Ishikawa (cell line): ENCODE measurements around the gene SHQ1.

Source experiments
- CEBPB ChIP-seq: IDR thresholded peaks from 2 replicates; pipeline ENCODE4 v1.6.1; 2012
- CREB1 ChIP-seq: IDR thresholded peaks from 2 replicates; pipeline ENCODE4 v1.6.1; 2012; ENCODE audit warnings: low read depth
- EP300 ChIP-seq: IDR thresholded peaks from 2 replicates; pipeline ENCODE4 v1.6.1; 2012; ENCODE audit warnings: borderline replicate concordance
- FOXM1 ChIP-seq: IDR thresholded peaks from 2 replicates; pipeline ENCODE4 v1.6.1; 2012; ENCODE audit warnings: low read depth, borderline replicate concordance
- MAX ChIP-seq: IDR thresholded peaks from 2 replicates; pipeline ENCODE4 v1.6.1; 2012
- NFIC ChIP-seq: IDR thresholded peaks from 2 replicates; pipeline ENCODE4 v1.6.1; 2012
- RAD21 ChIP-seq: IDR thresholded peaks from 2 replicates; pipeline ENCODE4 v1.6.1; 2012; ENCODE audit warnings: low read depth
- REST ChIP-seq: IDR thresholded peaks from 2 replicates; pipeline ENCODE4 v1.6.1; 2012; ENCODE audit warnings: low read depth, mild to moderate bottlenecking
- TAF1 ChIP-seq: IDR thresholded peaks from 2 replicates; pipeline ENCODE4 v1.6.1; 2012; ENCODE audit warnings: low read depth, mild to moderate bottlenecking
- TCF12 ChIP-seq: IDR thresholded peaks from 2 replicates; pipeline ENCODE4 v1.6.1; 2012; ENCODE audit warnings: low read depth
- TEAD4 ChIP-seq: IDR thresholded peaks from 2 replicates; pipeline ENCODE4 v1.6.1; 2012
- USF1 ChIP-seq: IDR thresholded peaks from 2 replicates; pipeline ENCODE4 v1.6.1; 2012
- YY1 ChIP-seq: IDR thresholded peaks from 2 replicates; pipeline ENCODE4 v1.6.1; 2012; ENCODE audit warnings: low read depth
- ZBTB7A ChIP-seq: IDR thresholded peaks from 2 replicates; pipeline ENCODE4 v1.6.1; 2012; ENCODE audit warnings: low read depth

- no peak for TF ChIP-seq CREB1
- no peak for TF ChIP-seq EP300
- no peak for TF ChIP-seq NFIC
- no peak for TF ChIP-seq REST
- no peak for TF ChIP-seq YY1
- TF ChIP-seq CEBPB = no peak
- TF ChIP-seq TAF1 = no peak
- TF ChIP-seq MAX = no peak
- no peak for TF ChIP-seq USF1
- no peak for TF ChIP-seq RAD21
- no peak for TF ChIP-seq TCF12
- no peak for TF ChIP-seq ZBTB7A
- TF ChIP-seq FOXM1 = no peak
- TF ChIP-seq TEAD4 = no peak
These were observed 14.3 kb upstream of the SHQ1 start for GRCh38 chr3:72862314-72863090.
